Cardiac fibroblast (primary cell): ENCODE results near the gene FZD4.

ENCODE experiments used
- DNase-seq, 2 donors: peaks; one replicate each; pipeline versions ENCODE4 v3.0.0 to v3.0.0-alpha.2; 2010; ENCODE audit warnings: low read depth in 2 of 2
- H3K4me3 ChIP-seq, 2 donors: replicated peaks in 1 of 2; 1 replicate in 1 of 2; 2 replicates in 1 of 2; pipeline ENCODE4 v1.5.1; 2011; ENCODE audit warnings: low read depth in 2 of 2, low read length in 2 of 2, mild to moderate bottlenecking in 2 of 2, moderate library complexity in 1 of 2
- CTCF ChIP-seq: IDR thresholded peaks from one replicate; pipeline ENCODE4 v1.5.1; 2011; ENCODE audit warnings: low read depth, mild to moderate bottlenecking, low read length, inconsistent platforms

FZD4 gene

GRCh38 chr11:86926975-86927374 lies 28.2 kb downstream of the FZD4 start:
- no peak for TF ChIP-seq CTCF
- H3K4me3 ChIP-seq, result no peak overlapping the region
- no peak for DNase-seq

GRCh38 chr11:86923999-86924766 lies 31.0 kb downstream of the FZD4 start:
- DNase-seq, result peak in 1 of 2 donors; percentile 59
- no peak for TF ChIP-seq CTCF
- H3K4me3 ChIP-seq, result no peak overlapping the region

- TF ChIP-seq CTCF, result no peak
- H3K4me3 ChIP-seq, result no peak overlapping the region
- DNase-seq, result no peak
Measured at GRCh38 chr11:86922225-86922624, 33.0 kb downstream of the FZD4 start.

GRCh38 chr11:86919557-86920210 lies 35.5 kb downstream of the FZD4 start:
- TF ChIP-seq CTCF, result peak; percentile 67
- no peak overlapping the region for H3K4me3 ChIP-seq
- DNase-seq, result peak; percentile 91

- peak; percentile 44 to 68 for DNase-seq
- TF ChIP-seq CTCF, result no peak
- no peak overlapping the region for H3K4me3 ChIP-seq
Measured at GRCh38 chr11:86918973-86919372, 36.2 kb downstream of the FZD4 start.

GRCh38 chr11:86918496-86918895 lies 36.7 kb downstream of the FZD4 start:
- H3K4me3 ChIP-seq, result no peak overlapping the region
- DNase-seq, result no peak
- no peak for TF ChIP-seq CTCF
